ENCODE data around the gene BNC2.

Gene BNC2

GRCh38 chr9:16434526-16434925 lies 435.9 kb downstream of the BNC2 start:
- no peak for DNase-seq

- no peak for DNase-seq
Observed at GRCh38 chr9:16433494-16433893, 437.0 kb downstream of the BNC2 start.

- DNase-seq, result no peak
Observed at GRCh38 chr9:16431666-16432392, 438.6 kb downstream of the BNC2 start.

DNA sequence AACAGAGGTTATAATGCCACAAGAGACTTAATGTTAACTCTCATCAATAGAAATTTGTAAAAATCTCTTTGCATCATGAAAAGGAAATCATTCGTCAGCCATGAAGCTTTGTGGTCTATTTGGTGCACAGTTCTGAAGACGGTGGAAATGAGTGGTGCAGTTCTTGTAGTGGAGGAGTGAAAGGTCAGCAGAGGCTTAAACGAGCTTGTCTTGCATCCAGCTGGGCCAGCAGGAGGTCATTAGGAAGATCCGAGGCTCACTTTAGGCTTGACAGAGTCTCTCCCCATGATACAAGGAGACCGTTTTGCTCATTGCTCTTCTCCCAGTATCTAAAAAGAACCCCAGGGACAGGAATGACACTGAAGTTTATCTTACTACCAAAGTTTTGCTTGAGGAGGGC lies 440.8 kb downstream of the BNC2 start:
- DNase-seq, result no peak

- no peak for DNase-seq
Observed at GRCh38 chr9:16427873-16428427, 442.5 kb downstream of the BNC2 start.

DNA sequence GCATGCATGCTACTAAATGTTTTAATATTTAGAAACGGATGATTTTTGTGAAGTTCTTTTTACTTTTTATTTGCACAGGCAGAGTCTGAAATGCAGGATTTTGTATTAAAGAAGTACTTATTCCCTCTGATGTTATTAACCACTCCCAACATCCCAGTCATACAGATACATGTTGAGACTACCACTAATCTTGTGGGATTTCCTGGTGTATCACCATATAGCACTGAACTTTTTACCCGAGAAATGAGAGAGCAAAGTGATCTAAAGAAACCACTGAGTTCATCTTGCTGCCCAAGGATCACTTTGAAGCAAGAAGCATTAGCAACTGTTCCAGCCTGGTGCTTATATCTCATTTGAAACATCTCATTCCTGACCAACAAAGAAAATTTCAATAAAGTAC lies 443.8 kb downstream of the BNC2 start:
- no peak for DNase-seq

- DNase-seq, result peak; percentile 14
Observed at GRCh38 chr9:16425562-16426231, 444.8 kb downstream of the BNC2 start.

GRCh38 chr9:16422114-16422513 lies 448.4 kb downstream of the BNC2 start:
- DNase-seq, result no peak

GRCh38 chr9:16421532-16421931 lies 448.9 kb downstream of the BNC2 start:
- no peak for DNase-seq

DNA sequence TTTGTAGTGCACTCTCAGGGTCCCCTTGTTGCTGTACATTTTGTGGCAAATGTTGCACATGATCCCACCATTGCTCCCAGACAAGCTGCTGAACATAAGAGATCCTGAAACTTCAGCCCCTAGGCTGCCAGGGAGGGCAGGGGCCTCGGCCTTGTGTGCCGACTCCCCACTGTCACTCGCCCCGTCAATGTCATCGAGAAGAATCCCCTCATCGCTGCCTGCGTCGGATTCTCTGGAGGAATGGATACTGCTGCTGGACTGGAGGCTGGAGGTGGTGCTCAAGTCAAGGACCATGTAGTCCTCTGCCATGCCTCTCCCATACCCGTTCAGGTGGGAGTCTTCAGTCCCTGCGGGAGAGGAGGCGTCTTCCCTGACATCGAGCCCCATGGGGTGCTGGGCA lies 451.3 kb downstream of the BNC2 start:
- DNase-seq, result no peak

- no peak for DNase-seq
Observed at GRCh38 chr9:16418721-16419120, 451.7 kb downstream of the BNC2 start.

- peak; percentile 39 for DNase-seq
Observed at GRCh38 chr9:16417749-16418148, 452.7 kb downstream of the BNC2 start.

GRCh38 chr9:16417161-16417560 lies 453.3 kb downstream of the BNC2 start:
- peak; percentile 66 for DNase-seq

DNA sequence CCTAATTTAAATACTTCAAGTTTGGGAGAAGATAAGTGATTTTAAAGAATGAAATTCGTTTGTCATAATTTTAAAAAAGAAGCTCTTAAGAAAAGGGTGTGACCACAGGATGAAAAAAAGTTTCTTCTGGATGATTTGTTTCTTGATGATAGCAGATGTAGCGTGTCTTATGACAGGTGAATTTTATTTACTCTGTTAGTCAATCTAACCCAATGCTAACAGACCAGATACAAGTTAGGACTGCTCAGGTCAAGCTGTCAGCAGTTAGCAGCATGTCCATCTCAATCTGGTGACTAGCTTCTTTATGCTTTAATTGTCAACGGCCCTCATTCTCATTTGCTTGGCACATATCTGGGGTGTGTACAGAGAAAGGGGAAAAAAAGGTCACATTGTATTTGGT lies 456.0 kb downstream of the BNC2 start:
- no peak for DNase-seq

DNA sequence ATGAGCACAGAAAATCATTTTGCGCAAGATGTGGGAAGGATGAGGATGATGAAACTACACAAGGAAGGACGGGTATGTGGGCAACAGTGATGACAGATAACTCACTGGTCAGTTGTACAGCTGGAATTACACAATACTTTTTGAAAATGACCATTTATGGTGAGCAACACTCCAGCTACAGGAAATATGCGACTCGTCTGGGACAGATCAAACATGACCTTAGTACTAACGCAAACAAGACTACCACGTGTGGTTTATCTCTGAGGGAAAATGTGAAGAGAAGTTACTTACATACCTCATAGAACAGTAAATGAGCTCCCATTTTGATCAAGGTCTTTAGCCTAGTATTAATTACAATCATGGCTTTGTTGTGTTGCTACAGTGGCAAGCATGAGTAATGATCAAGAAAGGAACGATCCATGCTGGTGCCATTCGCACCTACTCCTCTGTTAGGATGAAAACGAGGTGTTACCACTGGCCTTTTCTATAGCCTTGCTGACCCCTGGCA lies 456.9 kb downstream of the BNC2 start:
- DNase-seq, result peak; percentile 42

- no peak for DNase-seq
Observed at GRCh38 chr9:16412740-16413139, 457.7 kb downstream of the BNC2 start.

- DNase-seq, result no peak
Observed at GRCh38 chr9:16411311-16411710, 459.2 kb downstream of the BNC2 start.

GRCh38 chr9:16410601-16411280 lies 459.7 kb downstream of the BNC2 start:
- DNase-seq, result peak; percentile 75

DNA sequence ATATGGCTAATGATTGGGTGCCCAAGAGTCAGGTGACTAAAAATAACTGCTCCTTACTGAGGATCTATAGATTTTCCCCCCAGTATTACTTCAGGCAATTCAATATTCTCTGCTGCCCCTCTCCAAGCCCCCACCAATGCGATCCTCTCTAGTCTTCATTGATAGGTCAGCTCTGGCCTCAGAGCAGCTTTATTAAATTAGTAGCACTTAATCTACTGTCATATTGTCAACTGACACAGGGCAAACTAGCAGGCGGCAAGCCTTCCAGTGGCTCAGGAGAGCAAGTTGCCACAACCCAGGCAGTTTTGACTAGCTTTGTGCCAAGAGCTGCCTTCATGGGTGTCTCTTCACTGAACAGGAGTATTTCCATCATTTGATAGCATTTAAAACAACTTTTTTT lies 462.9 kb downstream of the BNC2 start:
- DNase-seq, result no peak

GRCh38 chr9:16406526-16407225 lies 463.8 kb downstream of the BNC2 start:
- no peak for DNase-seq

DNA sequence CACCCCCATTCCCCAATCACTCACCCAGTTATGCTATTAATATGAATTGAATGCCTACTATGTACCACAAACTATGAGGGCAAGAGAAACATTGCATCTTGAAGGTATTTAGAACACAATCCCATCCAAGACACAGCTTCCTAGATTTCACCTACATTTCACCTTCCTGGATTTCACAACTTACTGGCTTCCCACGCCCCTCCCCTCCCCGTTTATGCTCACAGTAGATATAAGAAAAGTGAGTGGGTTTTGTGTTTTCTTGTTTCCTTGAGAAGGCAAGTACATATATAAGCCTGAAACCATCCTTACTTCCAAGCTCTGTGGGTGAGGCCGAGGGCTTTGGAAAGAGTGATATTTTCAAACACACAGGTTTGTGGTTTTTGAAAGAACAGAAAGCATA lies 465.0 kb downstream of the BNC2 start:
- no peak for DNase-seq

DNA sequence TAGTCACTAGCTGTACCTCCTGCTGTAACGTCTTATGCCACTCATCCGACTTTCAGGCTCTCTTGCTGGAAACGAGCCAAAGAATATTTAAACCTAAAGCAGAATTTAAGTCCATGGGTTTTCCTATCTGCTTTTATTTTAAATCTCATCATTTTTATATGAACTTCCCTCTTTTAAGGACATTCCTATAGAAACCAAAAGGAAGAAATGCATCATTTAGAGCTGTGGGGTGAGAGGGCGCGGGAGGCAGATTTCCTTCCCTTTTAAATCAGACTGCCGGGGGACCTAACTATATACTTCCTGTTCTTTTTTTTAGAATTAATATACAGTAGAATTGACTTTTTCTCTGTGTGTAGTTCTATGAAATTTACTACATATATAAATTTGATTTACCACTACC lies 468.8 kb downstream of the BNC2 start:
- DNase-seq, result no peak

- DNase-seq, result no peak
Observed at GRCh38 chr9:16398691-16399090, 471.8 kb downstream of the BNC2 start.
